Prostate gland (tissue), 2 donors: Measurements from ENCODE around the gene TEX29. TPM values are rescaled to one million over a fixed set of nuclear protein-coding genes. Genes with fewer than 3 reads are reported as not detected.

Experiments
- DNase-seq: peaks from one replicate; pipeline ENCODE4 v3.0.0-alpha.2; 2019; ENCODE audit warnings: low spot score
- H3K27ac ChIP-seq, 2 donors: fragments of 200-600 bp; sonication (generic); 2 replicates each; pipeline ENCODE4 v1.5.1; 2017 to 2019
- H3K27me3 ChIP-seq: fragments of 200-600 bp; sonication (generic); replicated peaks from 2 replicates; pipeline ENCODE4 v1.5.1; 2019; ENCODE audit not compliant: insufficient read depth
- H3K36me3 ChIP-seq, 2 donors: fragments of 200-600 bp; sonication (generic); 1 replicate in 1 of 2; 2 replicates in 1 of 2; pipeline versions ENCODE4 v1.5.1 to v1.8.1; 2017 to 2019
- H3K4me1 ChIP-seq: fragments of 200-600 bp; sonication (generic); replicated peaks from 2 replicates; pipeline ENCODE4 v1.5.1; 2019
- H3K4me3 ChIP-seq, 2 donors: fragments of 200-600 bp; sonication (generic); 2 replicates each; pipeline ENCODE4 v1.5.1; 2017 to 2019
- H3K9me3 ChIP-seq: fragments of 200-600 bp; sonication (generic); 2 replicates; pipeline ENCODE4 v1.5.1; 2017
- CTCF ChIP-seq, 4 experiments: fragments of 200-600 bp in 2 of 4; fragments of 450-650 bp in 2 of 4; sonication (generic) in 2 of 4; IDR thresholded peaks; 1 replicate in 3 of 4; 2 replicates in 1 of 4; pipeline ENCODE4 v1.5.1; 2016 to 2019; ENCODE audit warnings: antibody characterized with exemption in 4 of 4, mild to moderate bottlenecking in 2 of 4, moderate library complexity in 2 of 4
- POLR2A ChIP-seq: fragments of 450-650 bp; IDR thresholded peaks from one replicate; pipeline ENCODE4 v1.6.1; 2016; ENCODE audit warnings: antibody characterized with exemption, mild to moderate bottlenecking
- POLR2AphosphoS5 ChIP-seq: sonication (generic); formaldehyde crosslinking; IDR thresholded peaks from one replicate; pipeline ENCODE4 v1.6.1; 2017; ENCODE audit warnings: antibody characterized with exemption
- WGBS: methylation state at CpG from one replicate; pipeline ENCODE4 v1.1.5; 2018; 5-methylcytosine and 5-hydroxymethylcytosine counted together
- intact Hi-C: fragments of 100-400 bp; cut with DNase I; formaldehyde crosslinking; loops from one replicate; pipeline ENCODE4 v1.14.2; 2022
- total RNA-seq, 2 donors: library from RNA; depleted of rRNA; stranded (reverse); fragments of >200 nt; gene quantifications; one replicate each; pipeline ENCODE4 v1.1.0, GENCODE V29; 2016

Gene TEX29
- total RNA-seq, 2 donors from 2014 or later, result 1.4 TPM; not detected in 1

GRCh38 chr13:111304041-111304544 lies 16.3 kb upstream of the TEX29 start:
- intact Hi-C loops, result no loop called here
- 90% methylated on average over 15 of the region's 15 CpGs for WGBS

GRCh38 chr13:111304603-111305289 lies 15.7 kb upstream of the TEX29 start:
- WGBS, result 76% methylated on average over 20 of the region's 20 CpGs
- H3K36me3 ChIP-seq, result peaks cover 3 to 9% of the 10 kb centered on the region in 2 donors
- no peaks in the 10 kb centered on the region for H3K27me3 ChIP-seq
- no peak overlapping the region for H3K4me3 ChIP-seq
- no peaks in the 10 kb centered on the region for H3K4me1 ChIP-seq
- no peak for DNase-seq
- intact Hi-C loops, result no loop called here
- no peak overlapping the region for H3K27ac ChIP-seq
- no peak for TF ChIP-seq CTCF (IDR thresholded peaks at IDR 0.05)
- no peak for TF ChIP-seq POLR2AphosphoS5
- TF ChIP-seq POLR2A, result no peak
- H3K9me3 ChIP-seq, result no peaks in the 10 kb centered on the region

More at GRCh38 chr13:111304041-111304544, 16.3 kb upstream of the TEX29 start:
- Histone ChIP-seq H3K9me3 (no peaks in the 10 kb centered on the region), H3K4me3 (no peak overlapping the region), H3K27me3 (no peaks in the 10 kb centered on the region), H3K36me3 (peaks cover 3 to 9% of the 10 kb centered on the region in 2 donors), H3K27ac (no peak overlapping the region), H3K4me1 (no peaks in the 10 kb centered on the region)
- TF ChIP-seq POLR2A (no peak), CTCF (IDR thresholded peaks at IDR 0.05) (no peak)
- no peak for DNase-seq

- no peaks in the 10 kb centered on the region for H3K4me1 ChIP-seq
- H3K36me3 ChIP-seq, result no peaks in the 10 kb centered on the region
- TF ChIP-seq CTCF (IDR thresholded peaks at IDR 0.05), result no peak
- no peak for TF ChIP-seq POLR2A
- TF ChIP-seq POLR2AphosphoS5, result no peak
- no peaks in the 10 kb centered on the region for H3K27me3 ChIP-seq
- intact Hi-C loops, result no loop called here
- no peak overlapping the region for H3K4me3 ChIP-seq
- no peaks in the 10 kb centered on the region for H3K9me3 ChIP-seq
- 97% methylated on average over 17 of the region's 17 CpGs for WGBS
- no peak overlapping the region for H3K27ac ChIP-seq
- DNase-seq, result no peak
These were observed 7.4 kb upstream of the TEX29 start for GRCh38 chr13:111312944-111313590.

- no peak for DNase-seq
- H3K27ac ChIP-seq, result no peak overlapping the region
- no peaks in the 10 kb centered on the region for H3K27me3 ChIP-seq
- H3K9me3 ChIP-seq, result no peaks in the 10 kb centered on the region
- 81% methylated on average over 14 of the region's 14 CpGs for WGBS
- H3K4me3 ChIP-seq, result no peak overlapping the region
- H3K36me3 ChIP-seq, result no peaks in the 10 kb centered on the region
- intact Hi-C loops, result no loop called here
- TF ChIP-seq CTCF (IDR thresholded peaks at IDR 0.05) (no peak), POLR2AphosphoS5 (no peak), POLR2A (no peak)
- H3K4me1 ChIP-seq, result no peaks in the 10 kb centered on the region
These were observed 6.5 kb upstream of the TEX29 start for GRCh38 chr13:111313911-111314425.
